Measurements from ENCODE around the gene PKDREJ.

Gene PKDREJ

DNA sequence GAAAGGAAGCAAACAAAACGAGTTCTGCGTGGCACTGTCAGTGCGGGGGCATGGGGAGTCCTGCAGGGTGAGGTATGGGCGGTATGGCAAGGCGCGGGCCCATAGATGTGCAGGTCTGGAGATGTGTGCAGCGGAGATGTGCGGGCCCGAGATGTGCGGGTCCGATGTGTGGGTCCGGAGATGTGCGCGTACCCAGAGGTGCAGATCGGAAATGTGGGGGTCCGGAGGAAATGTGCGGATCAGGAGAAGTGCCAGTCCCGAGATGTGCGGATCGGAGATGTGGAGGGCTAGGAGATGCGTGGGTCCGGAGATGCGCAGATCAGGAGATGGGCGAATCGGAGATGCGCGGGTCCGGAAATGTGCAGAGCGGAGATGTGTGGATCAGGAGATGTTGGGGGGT, 49.0 kb downstream of the PKDREJ start:
- TF ChIP-seq, protein P1, sequence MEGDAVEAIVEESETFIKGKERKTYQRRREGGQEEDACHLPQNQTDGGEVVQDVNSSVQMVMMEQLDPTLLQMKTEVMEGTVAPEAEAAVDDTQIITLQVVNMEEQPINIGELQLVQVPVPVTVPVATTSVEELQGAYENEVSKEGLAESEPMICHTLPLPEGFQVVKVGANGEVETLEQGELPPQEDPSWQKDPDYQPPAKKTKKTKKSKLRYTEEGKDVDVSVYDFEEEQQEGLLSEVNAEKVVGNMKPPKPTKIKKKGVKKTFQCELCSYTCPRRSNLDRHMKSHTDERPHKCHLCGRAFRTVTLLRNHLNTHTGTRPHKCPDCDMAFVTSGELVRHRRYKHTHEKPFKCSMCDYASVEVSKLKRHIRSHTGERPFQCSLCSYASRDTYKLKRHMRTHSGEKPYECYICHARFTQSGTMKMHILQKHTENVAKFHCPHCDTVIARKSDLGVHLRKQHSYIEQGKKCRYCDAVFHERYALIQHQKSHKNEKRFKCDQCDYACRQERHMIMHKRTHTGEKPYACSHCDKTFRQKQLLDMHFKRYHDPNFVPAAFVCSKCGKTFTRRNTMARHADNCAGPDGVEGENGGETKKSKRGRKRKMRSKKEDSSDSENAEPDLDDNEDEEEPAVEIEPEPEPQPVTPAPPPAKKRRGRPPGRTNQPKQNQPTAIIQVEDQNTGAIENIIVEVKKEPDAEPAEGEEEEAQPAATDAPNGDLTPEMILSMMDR (IDR thresholded peaks at IDR 0.05; ENCODE audit: low read depth, low read length, missing control alignments): no peak
- H3K4me3 ChIP-seq (replicated peaks; ENCODE audit: low read depth, low read length): no peak overlapping the region
- no peak for DNase-seq (ENCODE audit: extremely low read depth, low read depth)

DNA sequence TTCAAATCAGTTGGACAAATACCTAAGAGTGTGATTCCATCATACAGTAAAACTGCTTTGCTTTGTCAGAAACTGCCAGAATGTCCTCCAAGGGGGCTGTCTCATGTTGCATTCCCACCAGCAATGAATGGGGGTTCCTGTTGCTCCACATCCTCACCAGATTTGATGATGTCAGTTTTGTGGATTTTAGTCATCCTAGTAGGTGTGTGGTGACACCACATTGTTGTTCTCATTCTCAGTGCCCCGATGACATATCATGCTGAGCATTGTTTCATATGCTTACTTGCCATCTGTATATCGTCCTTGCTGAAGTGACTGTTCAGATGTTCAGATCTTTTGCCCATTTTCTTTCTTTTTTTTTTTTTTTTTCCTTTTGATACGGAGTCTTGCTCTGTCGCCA, 50.1 kb downstream of the PKDREJ start:
- TF ChIP-seq, protein P1 (IDR thresholded peaks at IDR 0.05; ENCODE audit: low read depth, low read length, missing control alignments): no peak
- no peak for DNase-seq (ENCODE audit: extremely low read depth, low read depth)
- H3K4me3 ChIP-seq (replicated peaks; ENCODE audit: low read depth, low read length): no peak overlapping the region

DNA sequence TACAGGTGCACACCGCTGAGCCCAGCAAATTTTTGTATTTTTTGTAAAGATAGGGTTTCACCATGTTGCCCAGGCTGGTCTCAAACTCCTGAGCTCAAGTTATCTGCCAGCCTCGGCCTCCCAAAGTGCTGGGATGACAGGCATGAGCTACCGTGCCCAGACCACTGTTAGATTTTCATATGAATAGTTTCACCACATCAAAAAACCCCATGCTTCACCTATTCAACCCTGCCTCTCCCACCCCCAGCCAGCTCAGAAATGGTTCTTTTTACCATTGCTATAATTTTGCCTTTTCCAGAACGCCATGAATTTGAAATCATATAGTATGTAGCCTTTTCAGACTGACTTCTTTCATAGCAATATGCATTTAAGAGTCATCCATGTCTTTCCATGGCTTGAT, 50.9 kb downstream of the PKDREJ start:
- TF ChIP-seq, protein P1 (IDR thresholded peaks at IDR 0.05; ENCODE audit: low read depth, low read length, missing control alignments): no peak
- no peak for DNase-seq (ENCODE audit: extremely low read depth, low read depth)
- H3K4me3 ChIP-seq (replicated peaks; ENCODE audit: low read depth, low read length): no peak overlapping the region

DNA sequence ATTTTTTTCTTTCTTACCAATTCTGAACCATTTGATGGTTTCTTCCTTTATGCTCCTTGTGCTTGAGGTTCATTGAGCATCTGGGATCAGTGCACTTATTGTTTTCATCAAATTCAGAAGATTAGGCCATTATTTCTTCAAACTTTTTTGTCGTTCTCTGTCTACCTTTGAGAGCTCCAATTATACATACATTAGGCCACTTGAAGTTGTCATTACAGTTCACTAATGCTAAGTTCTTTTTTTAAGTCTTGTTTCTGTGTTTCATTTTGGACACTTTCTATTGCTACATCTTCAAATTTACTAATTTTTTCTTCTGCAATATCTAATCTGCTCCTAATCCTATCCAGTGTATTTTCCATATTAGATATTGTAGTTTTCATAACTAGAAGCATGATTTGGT, 53.9 kb downstream of the PKDREJ start:
- H3K4me3 ChIP-seq (replicated peaks; ENCODE audit: low read depth, low read length): no peak overlapping the region
- no peak for DNase-seq (ENCODE audit: extremely low read depth, low read depth)
- TF ChIP-seq, protein P1 (IDR thresholded peaks at IDR 0.05; ENCODE audit: low read depth, low read length, missing control alignments): no peak
